NT2/D1 (cell line): ENCODE measurements around the gene LILRA6.

Experiments
- YY1 ChIP-seq: IDR thresholded peaks from 2 replicates; pipeline ENCODE4 v1.6.1; 2011; ENCODE audit not compliant: insufficient read length, insufficient read depth
- ZNF274 ChIP-seq: IDR thresholded peaks from 2 replicates; pipeline ENCODE4 v1.6.1; 2011; ENCODE audit warnings: mild to moderate bottlenecking, low read depth, low read length

DNA sequence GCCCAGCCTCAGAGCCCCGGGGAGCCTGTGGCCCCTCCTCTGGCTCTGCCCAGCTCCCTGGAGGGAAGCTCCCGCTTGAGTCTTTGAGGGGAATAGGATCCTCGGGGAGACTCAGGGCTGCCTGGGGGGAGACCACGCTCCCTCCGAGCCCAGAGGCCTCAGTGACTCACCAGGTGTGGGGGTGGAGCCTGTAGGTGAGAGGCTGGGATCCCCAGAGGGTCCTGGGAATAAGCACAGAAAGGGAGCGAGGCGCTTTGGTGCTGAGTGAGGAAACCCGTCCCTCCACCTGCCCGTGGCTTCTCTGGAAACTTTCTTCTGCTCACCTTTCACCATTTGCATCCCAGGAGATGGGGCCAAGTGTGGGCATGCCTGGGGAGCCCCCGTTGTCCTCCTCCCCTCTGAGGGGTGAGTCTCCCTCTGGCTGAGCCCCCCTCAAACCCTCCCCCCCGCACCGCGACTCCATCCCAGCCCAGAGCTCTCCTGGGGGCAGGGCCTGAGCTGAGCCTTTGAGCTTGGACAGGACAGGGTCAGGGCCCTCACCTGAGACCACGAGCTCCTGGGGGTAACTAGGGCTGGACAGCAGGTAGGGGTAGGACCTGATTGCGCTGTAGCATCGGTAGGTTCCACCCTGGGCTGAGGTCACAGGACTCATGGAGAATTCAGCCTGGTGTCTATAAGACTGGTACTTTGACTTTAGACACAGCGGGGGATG is 11.8 kb upstream of the LILRA6 start:
- TF ChIP-seq YY1 (no peak), ZNF274 (no peak)
